ENCODE results near the gene ZNF462.

Gene ZNF462

DNA sequence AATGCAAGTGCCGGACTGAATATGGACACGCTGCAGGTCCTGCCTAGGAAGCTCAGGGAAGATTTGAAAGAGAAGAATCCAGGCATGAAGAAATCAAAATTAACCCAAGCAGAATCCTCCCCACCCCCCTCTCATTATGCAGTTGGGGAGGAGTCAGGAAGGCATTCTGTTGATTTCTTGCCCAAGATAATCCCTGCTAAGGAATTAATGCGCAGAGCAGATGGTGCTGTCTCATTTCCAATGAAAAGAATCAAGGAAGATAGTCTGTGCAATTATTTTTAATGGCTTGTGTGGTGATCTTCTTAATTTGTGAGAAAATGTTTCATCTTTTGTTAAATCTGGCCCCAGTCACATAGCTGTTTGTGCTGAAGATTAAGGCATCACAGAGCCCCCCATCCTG lies 145.0 kb downstream of the ZNF462 start:
- no peak for DNase-seq (ENCODE audit: low spot score)

GRCh38 chr9:107008447-107008846 lies 145.5 kb downstream of the ZNF462 start:
- no peak for DNase-seq (ENCODE audit: low spot score)

DNA sequence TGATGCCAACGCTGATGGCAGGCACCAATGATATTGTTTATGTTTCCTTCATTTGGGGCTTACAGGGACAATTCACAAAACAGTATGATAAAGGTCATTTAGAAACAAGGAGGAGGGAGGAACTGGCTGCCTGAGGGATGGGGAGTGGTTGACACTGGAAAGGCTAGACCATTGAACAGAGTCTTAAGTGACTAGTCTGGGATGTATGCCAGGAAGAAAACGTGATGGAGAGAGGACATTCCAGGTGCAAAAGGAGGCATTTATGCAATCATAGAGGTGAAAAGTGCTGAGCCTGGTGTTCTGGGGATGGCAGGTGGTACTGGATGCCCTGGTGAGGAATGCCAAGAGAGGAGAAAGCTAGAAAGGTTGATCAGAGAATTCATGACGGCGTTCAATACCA lies 153.4 kb downstream of the ZNF462 start:
- no peak for DNase-seq (ENCODE audit: low spot score)

GRCh38 chr9:107018861-107019545 lies 156.0 kb downstream of the ZNF462 start:
- DNase-seq (ENCODE audit: low spot score) = no peak

GRCh38 chr9:107020040-107020530 lies 157.1 kb downstream of the ZNF462 start:
- no peak for DNase-seq (ENCODE audit: low spot score)

GRCh38 chr9:107024193-107024592 lies 161.2 kb downstream of the ZNF462 start:
- no peak for DNase-seq (ENCODE audit: low spot score)

- no peak for DNase-seq (ENCODE audit: low spot score)
These were observed 162.5 kb downstream of the ZNF462 start for GRCh38 chr9:107025260-107026035.

DNA sequence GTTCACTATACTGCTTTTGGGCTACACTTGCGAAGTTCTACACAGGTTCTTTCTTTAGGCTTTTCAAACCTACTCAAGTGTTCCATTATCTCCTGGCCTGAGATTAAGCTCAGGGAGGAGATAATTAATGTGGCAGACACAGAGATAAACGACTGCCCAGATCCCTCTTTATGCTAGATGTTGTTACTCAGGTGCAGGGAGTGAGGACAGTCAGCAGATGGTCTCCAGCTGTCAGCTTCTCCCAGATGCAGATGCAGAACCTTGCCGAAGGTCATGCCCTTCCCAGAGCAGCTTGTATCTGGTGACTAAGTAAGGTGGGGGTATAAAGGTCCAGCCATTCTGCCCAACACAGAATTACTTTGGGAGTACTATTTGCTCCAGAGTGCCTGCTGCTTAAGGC lies 166.2 kb downstream of the ZNF462 start:
- no peak for DNase-seq (ENCODE audit: low spot score)

DNA sequence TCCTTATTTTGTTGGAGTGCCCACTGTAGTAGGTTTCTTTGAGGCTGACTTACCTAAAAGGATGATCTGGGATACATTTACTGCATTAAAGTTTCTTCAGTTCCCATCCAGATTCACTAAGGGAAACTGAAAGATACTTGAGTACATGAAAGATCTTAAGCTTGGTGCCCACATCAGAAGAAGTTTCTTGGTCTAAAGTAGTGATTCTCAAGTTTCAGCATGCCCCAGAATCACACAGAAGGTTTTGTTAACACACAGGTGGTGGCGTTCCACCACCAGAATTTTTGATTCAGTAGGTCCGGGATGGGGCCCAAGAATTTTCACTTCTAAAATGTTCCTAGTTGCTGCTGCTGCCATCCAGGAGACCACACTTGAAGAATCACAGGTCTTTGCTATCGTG lies 171.0 kb downstream of the ZNF462 start:
- DNase-seq (ENCODE audit: low spot score) = no peak

DNA sequence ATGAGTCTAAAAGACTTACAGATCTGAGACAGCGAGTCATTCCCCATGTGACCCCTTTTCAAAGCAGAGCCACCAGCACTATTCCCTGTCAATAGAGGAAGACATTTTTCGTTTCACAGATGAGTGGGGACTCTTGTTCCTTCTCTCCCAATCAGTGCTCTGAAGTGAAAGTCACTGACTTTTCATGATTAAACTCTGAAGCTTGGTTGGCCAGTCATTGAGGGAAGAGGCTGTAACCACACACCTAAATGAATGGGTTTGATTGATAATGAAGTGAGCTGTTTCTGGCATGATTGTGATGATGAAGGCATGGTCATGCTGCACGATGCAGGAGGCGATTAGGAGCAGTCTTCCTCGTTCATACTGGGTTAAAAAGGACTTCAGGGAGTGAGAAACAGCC lies 171.9 kb downstream of the ZNF462 start:
- DNase-seq (ENCODE audit: low spot score) = no peak

- DNase-seq (ENCODE audit: low spot score) = no peak
These were observed 173.4 kb downstream of the ZNF462 start for GRCh38 chr9:107036367-107036766.

GRCh38 chr9:107039542-107039941 lies 176.6 kb downstream of the ZNF462 start:
- no peak for DNase-seq (ENCODE audit: low spot score)

DNA sequence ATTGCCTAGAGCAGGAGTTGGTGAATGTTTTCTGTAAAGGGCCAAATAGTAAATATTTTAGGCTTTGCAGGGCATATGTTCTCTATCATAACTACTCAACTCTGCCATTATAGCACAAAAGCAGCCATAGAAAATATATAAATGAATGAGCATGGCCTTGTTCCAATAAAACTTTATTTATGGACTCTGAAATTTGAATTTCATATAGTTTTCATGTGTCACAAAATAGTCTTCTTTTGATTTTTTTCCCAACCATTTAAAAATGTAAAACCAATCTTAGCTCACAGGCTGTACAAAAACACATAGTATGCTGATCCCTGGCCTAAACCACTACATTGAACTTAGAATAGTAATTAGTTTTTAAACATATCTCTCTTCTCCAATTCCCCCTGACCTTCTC lies 179.6 kb downstream of the ZNF462 start:
- no peak for DNase-seq (ENCODE audit: low spot score)

DNA sequence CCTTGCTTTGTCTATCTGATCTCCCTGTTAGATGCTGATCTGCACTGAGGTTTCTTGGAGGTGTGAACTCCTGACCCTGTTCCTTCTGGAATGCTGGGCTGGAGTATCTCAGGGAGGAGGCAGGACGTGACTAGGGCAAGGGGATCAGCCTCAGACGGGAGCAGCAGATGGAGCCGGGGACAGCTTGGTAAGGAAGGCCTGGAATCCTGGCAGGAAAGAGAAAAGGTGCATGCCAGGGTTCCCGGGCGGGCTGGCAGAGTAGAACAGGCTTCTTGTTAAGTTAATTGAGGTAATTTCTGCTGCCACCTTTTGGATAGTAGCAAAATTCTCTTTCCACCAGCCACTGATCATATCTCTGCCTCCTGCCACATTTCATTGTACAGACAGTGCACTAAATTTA lies 180.9 kb downstream of the ZNF462 start:
- no peak for DNase-seq (ENCODE audit: low spot score)

GRCh38 chr9:107044872-107045271 lies 181.9 kb downstream of the ZNF462 start:
- no peak for DNase-seq (ENCODE audit: low spot score)

- no peak for DNase-seq (ENCODE audit: low spot score)
These were observed 183.7 kb downstream of the ZNF462 start for GRCh38 chr9:107046692-107047091.

GRCh38 chr9:107049046-107049802 lies 186.3 kb downstream of the ZNF462 start:
- DNase-seq (ENCODE audit: low spot score) = no peak

DNA sequence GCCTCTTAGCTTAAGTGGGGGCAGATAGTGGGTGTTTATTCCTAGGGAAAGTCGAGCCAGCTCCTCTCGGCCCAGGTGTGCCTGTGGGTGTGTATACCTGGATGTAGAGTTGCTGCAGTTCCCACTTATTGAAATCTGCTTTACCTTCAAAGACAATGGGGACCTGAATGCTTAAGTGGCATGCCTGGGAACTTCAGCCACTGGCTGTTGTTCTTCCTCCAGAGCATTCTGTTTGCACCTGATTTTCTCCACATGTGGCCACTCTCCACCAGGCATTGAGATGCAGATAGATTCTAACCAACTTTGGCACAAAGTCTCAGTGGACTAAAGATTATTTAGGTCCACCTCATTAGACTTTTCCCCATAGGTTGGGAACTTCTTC lies 186.8 kb downstream of the ZNF462 start:
- DNase-seq (ENCODE audit: low spot score) = no peak

- DNase-seq (ENCODE audit: low spot score) = no peak
These were observed 188.4 kb downstream of the ZNF462 start for GRCh38 chr9:107051392-107051791.

- no peak for DNase-seq (ENCODE audit: low spot score)
These were observed 191.2 kb downstream of the ZNF462 start for GRCh38 chr9:107054146-107054545.

GRCh38 chr9:107059220-107059619 lies 196.3 kb downstream of the ZNF462 start:
- DNase-seq (ENCODE audit: low spot score) = no peak

DNA sequence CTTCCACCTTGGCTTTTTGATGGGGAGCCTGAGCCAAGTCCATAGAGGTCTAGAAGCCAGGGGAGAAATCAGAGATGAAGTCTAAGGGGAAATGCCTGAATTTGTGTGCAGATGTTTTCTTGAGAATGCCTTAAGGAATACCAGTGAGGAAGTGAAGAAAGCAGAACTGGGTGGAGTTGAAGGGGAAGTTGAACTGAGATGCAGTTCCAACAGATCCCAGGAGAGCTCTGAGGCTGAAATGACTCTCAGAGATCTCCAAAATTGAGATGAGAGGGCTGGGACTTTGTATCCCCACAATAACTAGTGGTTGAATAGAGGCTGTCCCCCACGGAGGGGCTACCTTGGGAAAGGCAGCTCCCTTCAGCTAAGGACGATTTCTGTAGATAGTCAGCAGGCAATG lies 197.1 kb downstream of the ZNF462 start:
- DNase-seq (ENCODE audit: low spot score) = no peak

Measured in left forelimb (tissue), 1 donor.